ENCODE measurements around the gene C3orf70. TPM values are rescaled to one million over a fixed set of nuclear protein-coding genes. Genes with fewer than 3 reads are reported as not detected.

The C3orf70 gene
- total RNA-seq, 1 donor from 2014 or later: 3.2 TPM

- TF ChIP-seq CTCF (IDR thresholded peaks at IDR 0.05; ENCODE audit: unreplicated experiment): no peak
- Mint-ChIP-seq H3K9me3 (no peaks in the 10 kb centered on the region), H3K4me3 (no peak overlapping the region), H3K36me3 (no peaks in the 10 kb centered on the region), H3K4me1 (peaks cover 7% of the 10 kb centered on the region), H3K27ac (no peak overlapping the region), H3K27me3 (ENCODE audit: low read depth) (peaks cover 5% of the 10 kb centered on the region)
- no peak for DNase-seq (ENCODE audit: low spot score in 2 of 2, unreplicated experiment in 2 of 2)
Measured at GRCh38 chr3:185093116-185093515, 59.7 kb downstream of the C3orf70 start.

GRCh38 chr3:185090811-185091210, 62.0 kb downstream of the C3orf70 start:
- Mint-ChIP-seq H3K4me1 (peaks cover 7% of the 10 kb centered on the region), H3K27me3 (ENCODE audit: low read depth) (no peaks in the 10 kb centered on the region), H3K27ac (no peak overlapping the region), H3K36me3 (no peaks in the 10 kb centered on the region), H3K9me3 (no peaks in the 10 kb centered on the region), H3K4me3 (no peak overlapping the region)
- TF ChIP-seq CTCF (IDR thresholded peaks at IDR 0.05; ENCODE audit: unreplicated experiment): no peak
- DNase-seq (ENCODE audit: low spot score in 2 of 2, unreplicated experiment in 2 of 2): no peak

GRCh38 chr3:185089751-185090150, 63.1 kb downstream of the C3orf70 start:
- no peak for DNase-seq (ENCODE audit: low spot score in 2 of 2, unreplicated experiment in 2 of 2)
- Mint-ChIP-seq H3K27ac (no peak overlapping the region), H3K9me3 (no peaks in the 10 kb centered on the region), H3K4me3 (no peak overlapping the region), H3K36me3 (no peaks in the 10 kb centered on the region), H3K4me1 (peaks cover 7% of the 10 kb centered on the region), H3K27me3 (ENCODE audit: low read depth) (no peaks in the 10 kb centered on the region)
- no peak for TF ChIP-seq CTCF (IDR thresholded peaks at IDR 0.05; ENCODE audit: unreplicated experiment)

GRCh38 chr3:185089343-185089742, 63.5 kb downstream of the C3orf70 start:
- Mint-ChIP-seq H3K4me1 (peaks cover 7% of the 10 kb centered on the region), H3K36me3 (no peaks in the 10 kb centered on the region), H3K4me3 (no peak overlapping the region), H3K27me3 (ENCODE audit: low read depth) (no peaks in the 10 kb centered on the region), H3K27ac (no peak overlapping the region), H3K9me3 (no peaks in the 10 kb centered on the region)
- no peak for DNase-seq (ENCODE audit: low spot score in 2 of 2, unreplicated experiment in 2 of 2)
- TF ChIP-seq CTCF (IDR thresholded peaks at IDR 0.05; ENCODE audit: unreplicated experiment): no peak

GRCh38 chr3:185087419-185087818, 65.4 kb downstream of the C3orf70 start:
- Mint-ChIP-seq H3K4me3 (no peak overlapping the region), H3K9me3 (no peaks in the 10 kb centered on the region)

More at GRCh38 chr3:185087419-185087818, 65.4 kb downstream of the C3orf70 start:
- no peak for DNase-seq (ENCODE audit: low spot score in 2 of 2, unreplicated experiment in 2 of 2)
- TF ChIP-seq CTCF (IDR thresholded peaks at IDR 0.05; ENCODE audit: unreplicated experiment): no peak
- H3K27ac Mint-ChIP-seq: no peak overlapping the region
- no peaks in the 10 kb centered on the region for H3K27me3 Mint-ChIP-seq (ENCODE audit: low read depth)
- peaks cover 7% of the 10 kb centered on the region for H3K4me1 Mint-ChIP-seq
- no peaks in the 10 kb centered on the region for H3K36me3 Mint-ChIP-seq
